Loucy (cell line): Measurements from ENCODE around the gene MAN2A1.

Experiments used
- CTCF ChIP-seq: fragments of 200-600 bp; sonication (generic); conservative IDR thresholded peaks from 2 replicates; pipeline ENCODE4 v1.5.1; 2014; ENCODE audit warnings: mild to moderate bottlenecking, antibody characterized with exemption, low read length
- EZH2phosphoT487 ChIP-seq: fragments of 200-600 bp; IDR thresholded peaks from 2 replicates; pipeline ENCODE4 v1.6.1; 2018; ENCODE audit warnings: antibody characterized with exemption, mild to moderate bottlenecking, moderate library complexity, borderline replicate concordance

- TF ChIP-seq CTCF = no peak
- no peak for TF ChIP-seq EZH2phosphoT487
These were observed 60.7 kb downstream of the MAN2A1 start for GRCh38 chr5:109750463-109750862.
